GM10266 (cell line): Measurements from ENCODE around the gene KIAA0586.
"Not testable (repeated sequence)": the region's sequence is repeated elsewhere in the genome, so short reads cannot be mapped to it uniquely, and the experiment has no call there.

ENCODE experiments used
- DNase-seq: peaks from one replicate; pipeline ENCODE4 v3.0.0; 2012; ENCODE audit errors: extremely low spot score
- TF ChIP-seq, protein P1 (sequence below): IDR thresholded peaks from 2 replicates; pipeline ENCODE4 v1.5.1; 2012; ENCODE audit warnings: mild to moderate bottlenecking, low read depth; ENCODE audit not compliant: control insufficient read depth, insufficient read depth; ENCODE audit errors: missing control alignments

The KIAA0586 gene

DNA sequence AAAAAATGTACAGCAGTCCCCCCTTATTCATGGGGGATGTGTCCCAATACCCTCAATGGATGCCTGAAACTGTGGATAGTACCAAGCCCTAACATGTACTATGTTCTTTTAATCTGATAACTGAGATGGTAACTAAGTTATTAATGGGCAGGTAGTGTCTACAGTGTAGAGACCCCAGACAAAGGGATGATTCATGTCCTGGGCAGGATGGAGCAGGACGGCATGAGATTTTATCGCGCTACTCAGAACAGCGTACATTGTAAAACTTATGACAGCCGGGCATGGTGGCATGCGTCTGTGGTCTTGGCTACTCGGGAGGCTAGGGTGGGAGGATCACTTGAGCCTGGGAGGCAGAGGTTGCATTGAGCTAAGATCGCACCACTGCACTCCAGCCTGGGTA, 37.1 kb downstream of the KIAA0586 start:
- TF ChIP-seq, protein P1, sequence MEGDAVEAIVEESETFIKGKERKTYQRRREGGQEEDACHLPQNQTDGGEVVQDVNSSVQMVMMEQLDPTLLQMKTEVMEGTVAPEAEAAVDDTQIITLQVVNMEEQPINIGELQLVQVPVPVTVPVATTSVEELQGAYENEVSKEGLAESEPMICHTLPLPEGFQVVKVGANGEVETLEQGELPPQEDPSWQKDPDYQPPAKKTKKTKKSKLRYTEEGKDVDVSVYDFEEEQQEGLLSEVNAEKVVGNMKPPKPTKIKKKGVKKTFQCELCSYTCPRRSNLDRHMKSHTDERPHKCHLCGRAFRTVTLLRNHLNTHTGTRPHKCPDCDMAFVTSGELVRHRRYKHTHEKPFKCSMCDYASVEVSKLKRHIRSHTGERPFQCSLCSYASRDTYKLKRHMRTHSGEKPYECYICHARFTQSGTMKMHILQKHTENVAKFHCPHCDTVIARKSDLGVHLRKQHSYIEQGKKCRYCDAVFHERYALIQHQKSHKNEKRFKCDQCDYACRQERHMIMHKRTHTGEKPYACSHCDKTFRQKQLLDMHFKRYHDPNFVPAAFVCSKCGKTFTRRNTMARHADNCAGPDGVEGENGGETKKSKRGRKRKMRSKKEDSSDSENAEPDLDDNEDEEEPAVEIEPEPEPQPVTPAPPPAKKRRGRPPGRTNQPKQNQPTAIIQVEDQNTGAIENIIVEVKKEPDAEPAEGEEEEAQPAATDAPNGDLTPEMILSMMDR = no peak
- DNase-seq = no peak

DNA sequence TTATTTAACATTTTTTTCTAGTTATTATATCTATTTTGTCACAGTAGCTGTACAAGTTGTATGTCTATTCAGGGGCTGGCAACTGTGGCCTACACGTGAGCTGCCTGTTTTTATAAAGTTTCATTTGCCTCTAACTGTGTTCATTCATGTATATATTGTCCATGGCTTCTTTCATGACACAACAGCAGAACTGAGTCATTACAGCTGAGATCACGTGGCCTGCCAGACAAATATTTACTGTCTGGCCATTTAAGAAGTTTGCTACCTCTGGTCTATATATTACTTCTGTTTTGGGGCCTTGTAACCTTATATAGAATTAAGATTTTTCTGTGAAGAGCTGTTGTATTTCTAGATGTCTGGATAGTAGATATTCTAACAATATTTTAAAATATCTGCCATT, 37.9 kb downstream of the KIAA0586 start:
- TF ChIP-seq, protein P1 = no peak
- DNase-seq = no peak

DNA sequence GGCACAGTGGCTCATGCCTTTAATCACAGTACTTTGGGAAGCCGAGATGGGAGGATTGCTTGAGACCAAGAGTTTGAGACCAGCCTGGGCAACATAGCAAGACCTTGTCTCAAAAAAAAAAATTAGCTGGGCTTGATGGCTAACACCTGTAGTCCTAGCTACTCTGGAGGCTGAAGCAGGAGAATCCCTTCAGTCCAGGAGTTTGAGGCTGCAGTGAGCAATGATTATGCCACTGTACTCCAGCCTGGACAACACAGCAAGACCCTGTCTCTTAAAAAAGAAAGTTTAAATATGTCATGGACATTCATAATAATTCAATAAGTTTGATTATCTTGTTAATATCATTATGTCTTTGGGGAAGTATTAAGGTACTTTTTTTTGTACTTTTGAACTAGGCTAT, 38.9 kb downstream of the KIAA0586 start:
- TF ChIP-seq, protein P1 = no peak
- DNase-seq = no peak

DNA sequence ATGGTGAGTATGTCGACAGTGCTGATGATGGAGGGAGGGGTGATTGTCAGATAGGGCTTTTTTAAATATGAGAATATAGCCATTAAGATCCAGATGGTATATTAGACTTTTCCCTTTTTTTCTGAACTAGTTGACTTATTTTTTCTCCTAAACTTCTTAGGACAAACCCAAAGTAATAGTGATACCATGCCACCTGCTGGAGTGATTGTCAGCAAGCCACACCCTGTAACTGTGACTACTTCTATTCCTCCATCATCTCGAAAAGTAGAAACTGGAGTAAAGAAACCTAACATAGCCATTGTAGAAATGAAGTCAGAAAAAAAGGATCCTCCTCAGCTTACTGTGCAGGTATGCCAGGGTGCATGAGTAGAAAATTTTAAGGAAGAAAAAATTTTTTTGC, 40.1 kb downstream of the KIAA0586 start:
- DNase-seq = no peak
- TF ChIP-seq, protein P1 = no peak

DNA sequence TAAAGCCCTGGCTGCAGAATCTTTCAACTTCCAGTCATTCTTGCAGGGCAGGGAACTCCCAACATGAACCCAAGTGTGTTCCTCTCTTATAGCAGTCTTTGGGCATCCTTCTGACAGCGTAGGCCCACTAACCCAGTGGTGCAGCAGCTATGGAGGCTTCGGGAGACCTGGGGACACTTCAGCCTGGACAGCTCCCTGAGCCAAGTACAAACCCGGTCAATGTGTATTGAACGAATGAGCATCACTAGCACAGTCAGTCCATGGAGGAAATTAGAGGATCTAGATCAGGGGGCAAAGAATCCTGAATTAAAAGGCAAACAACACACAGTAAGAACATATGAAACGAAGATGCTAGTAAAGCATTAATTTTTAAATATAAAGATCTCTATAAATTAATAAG, 41.8 kb downstream of the KIAA0586 start:
- no peak for DNase-seq
- TF ChIP-seq, protein P1 = no peak

DNA sequence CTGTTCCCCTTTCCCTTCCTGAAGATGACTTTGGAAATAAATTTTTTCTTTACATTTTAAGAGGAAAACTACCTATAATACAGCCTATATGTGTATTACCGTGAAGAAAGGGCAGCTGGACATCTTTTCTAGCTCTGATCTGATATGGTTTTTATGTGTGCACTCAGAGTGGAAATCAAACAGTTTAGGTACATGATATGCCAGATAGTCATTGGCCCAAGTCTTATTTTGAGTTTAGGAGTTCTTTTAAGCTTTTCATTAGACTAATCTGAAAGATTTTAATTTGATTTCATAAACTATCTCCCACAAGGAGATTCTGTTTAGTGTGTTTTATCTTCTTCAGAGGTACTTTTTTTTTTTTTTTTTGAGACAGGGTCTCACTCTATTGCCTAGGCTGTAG, 48.8 kb downstream of the KIAA0586 start:
- TF ChIP-seq, protein P1 = no peak
- no peak for DNase-seq

DNA sequence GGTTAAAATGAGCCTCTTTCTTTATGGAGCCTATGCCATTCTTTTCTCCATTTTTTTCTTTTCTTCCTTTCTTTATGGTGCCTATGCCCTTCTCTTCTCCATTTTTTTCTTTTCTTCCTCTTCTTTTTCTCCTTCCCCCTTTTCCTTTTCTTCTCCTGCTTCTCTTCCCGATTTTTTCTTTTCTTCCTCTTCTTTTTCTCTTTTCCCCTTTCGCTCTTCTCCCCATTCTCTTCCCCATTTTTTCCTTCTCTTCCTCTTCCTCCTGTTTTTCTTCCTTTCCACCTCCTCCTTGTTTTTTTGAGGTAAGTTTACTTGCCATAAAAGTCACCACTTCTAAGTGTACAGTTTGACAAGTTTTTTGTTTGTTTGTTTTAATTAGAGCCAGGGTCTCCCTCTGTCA, 50.1 kb downstream of the KIAA0586 start:
- no peak for DNase-seq
- TF ChIP-seq, protein P1 = no peak

DNA sequence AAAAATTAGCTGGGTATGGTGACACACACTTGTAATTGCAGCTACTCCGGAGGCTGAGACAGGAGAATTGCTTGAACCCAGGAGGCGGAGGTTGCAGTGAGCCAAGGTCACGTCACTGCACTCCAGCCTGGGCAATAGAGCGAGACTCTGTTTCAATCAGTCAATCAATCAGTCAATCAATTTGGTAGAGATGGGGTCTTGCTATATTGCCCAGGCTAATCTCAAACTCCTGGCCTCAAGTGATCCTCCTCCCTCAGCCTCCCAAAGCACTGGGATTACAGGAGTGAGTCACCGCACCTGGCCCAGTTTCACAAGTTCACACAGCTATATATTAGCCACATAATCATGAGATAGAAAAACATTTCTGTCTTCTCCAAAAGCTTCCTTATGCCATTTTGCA, 50.8 kb downstream of the KIAA0586 start:
- DNase-seq = not testable (repeated sequence)
